K562 (cell line): ENCODE results near the gene ZNF598. TPM values are rescaled to one million over a fixed set of nuclear protein-coding genes. Genes with fewer than 3 reads are reported as not detected.

ENCODE experiments used
- RFX7 ChIP-seq: fragments of 250-450 bp; sonication (Bioruptor Pico); IDR thresholded peaks from 2 replicates; pipeline ENCODE4 v1.5.1; 2021; ENCODE audit warnings: mild to moderate bottlenecking
- polyA plus RNA-seq, 8 experiments: library from polyadenylated mRNA; depleted of rRNA in 4 of 8; stranded (reverse) in 5 of 8; unstranded in 3 of 8; fragments of >200 nt; fragmentation: Nextera tagmentation in 2 of 8; fragmentation: Illumina TruSeq in 1 of 8; extraction: Ambion mirVana in 2 of 8; extraction: Trizol in 1 of 8; gene quantifications; 2 replicates each; pipeline versions ENCODE4 v1.2.1 to v1.2.3, GENCODE V29; 2011 to 2014; ENCODE audit warnings: inconsistent platforms in 1 of 8, missing spikeins in 1 of 8
- total RNA-seq, 7 experiments: library from RNA; depleted of rRNA in 6 of 7; stranded (reverse); fragments of >200 nt in 6 of 7; fragmentation: Illumina TruSeq in 2 of 7; extraction: Trizol in 2 of 7; gene quantifications; 2 replicates each; pipeline versions ENCODE4 v1.2.1 to v1.2.3, GENCODE V29; 2011 to 2021; ENCODE audit warnings: low replicate concordance in 1 of 7
- TF ChIP-seq, protein P1 (sequence below), 2 experiments: fragments of 450-650 bp in 1 of 2; sonication (generic) in 1 of 2; formaldehyde crosslinking in 1 of 2; IDR thresholded peaks; 2 replicates each; pipeline versions ENCODE4 v1.7.1 to v1.9.0; 2016 to 2022; ENCODE audit warnings: inconsistent platforms in 1 of 2, mild to moderate bottlenecking in 1 of 2, missing genetic modification reagents in 1 of 2
- TF ChIP-seq, protein P2 (sequence below): fragments of 450-650 bp; IDR thresholded peaks from 2 replicates; pipeline ENCODE4 v1.6.1; 2018; ENCODE audit not compliant: partially characterized antibody

The ZNF598 gene
- total and polyA plus RNA-seq, 9 of the 15 experiments (the other 6 are each of a cell fraction or from before 2014, with no cell fraction given), result 0.11 to 115 (median 29.6) TPM

DNA sequence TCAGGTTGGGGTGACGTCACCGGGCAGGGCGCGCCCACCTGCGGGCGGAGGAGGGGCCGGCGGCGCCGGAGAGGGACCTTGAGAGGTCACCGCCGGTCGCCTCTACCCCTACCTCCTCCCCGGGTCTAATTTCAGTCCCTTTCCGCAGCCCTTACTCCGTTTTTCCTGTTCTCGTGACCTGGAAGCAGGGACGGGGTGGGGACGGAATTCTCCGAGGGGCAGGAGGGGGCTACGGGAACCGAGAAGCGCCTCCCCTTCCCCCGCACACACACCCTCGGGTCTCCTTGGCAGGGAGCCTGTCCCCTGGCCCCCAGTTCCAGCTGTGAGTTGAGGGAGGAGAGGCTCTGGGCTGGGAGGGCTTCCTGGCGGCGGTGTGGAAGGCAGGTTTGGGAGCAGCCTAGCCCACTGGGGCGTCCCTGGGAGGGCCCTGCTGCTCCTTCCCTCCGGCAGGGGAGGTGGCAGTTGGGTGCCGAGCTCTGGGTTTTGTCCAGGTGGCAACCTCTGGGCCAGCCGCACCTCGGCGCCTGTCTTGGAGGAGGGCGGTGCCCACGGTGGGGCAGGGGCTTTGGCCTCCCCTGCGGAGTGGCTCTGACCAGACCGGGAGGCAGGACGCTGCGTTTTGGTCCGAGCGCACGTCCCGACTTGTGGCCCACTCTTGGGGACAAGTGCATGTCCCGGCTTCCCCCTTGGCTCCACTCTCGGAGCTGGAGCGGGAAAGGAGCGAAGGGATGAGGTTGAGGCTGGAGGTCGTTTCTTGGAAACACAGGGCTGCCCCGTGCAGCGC lies 19.1 kb downstream of the ZNF598 start (continued):
- TF ChIP-seq, protein P1, sequence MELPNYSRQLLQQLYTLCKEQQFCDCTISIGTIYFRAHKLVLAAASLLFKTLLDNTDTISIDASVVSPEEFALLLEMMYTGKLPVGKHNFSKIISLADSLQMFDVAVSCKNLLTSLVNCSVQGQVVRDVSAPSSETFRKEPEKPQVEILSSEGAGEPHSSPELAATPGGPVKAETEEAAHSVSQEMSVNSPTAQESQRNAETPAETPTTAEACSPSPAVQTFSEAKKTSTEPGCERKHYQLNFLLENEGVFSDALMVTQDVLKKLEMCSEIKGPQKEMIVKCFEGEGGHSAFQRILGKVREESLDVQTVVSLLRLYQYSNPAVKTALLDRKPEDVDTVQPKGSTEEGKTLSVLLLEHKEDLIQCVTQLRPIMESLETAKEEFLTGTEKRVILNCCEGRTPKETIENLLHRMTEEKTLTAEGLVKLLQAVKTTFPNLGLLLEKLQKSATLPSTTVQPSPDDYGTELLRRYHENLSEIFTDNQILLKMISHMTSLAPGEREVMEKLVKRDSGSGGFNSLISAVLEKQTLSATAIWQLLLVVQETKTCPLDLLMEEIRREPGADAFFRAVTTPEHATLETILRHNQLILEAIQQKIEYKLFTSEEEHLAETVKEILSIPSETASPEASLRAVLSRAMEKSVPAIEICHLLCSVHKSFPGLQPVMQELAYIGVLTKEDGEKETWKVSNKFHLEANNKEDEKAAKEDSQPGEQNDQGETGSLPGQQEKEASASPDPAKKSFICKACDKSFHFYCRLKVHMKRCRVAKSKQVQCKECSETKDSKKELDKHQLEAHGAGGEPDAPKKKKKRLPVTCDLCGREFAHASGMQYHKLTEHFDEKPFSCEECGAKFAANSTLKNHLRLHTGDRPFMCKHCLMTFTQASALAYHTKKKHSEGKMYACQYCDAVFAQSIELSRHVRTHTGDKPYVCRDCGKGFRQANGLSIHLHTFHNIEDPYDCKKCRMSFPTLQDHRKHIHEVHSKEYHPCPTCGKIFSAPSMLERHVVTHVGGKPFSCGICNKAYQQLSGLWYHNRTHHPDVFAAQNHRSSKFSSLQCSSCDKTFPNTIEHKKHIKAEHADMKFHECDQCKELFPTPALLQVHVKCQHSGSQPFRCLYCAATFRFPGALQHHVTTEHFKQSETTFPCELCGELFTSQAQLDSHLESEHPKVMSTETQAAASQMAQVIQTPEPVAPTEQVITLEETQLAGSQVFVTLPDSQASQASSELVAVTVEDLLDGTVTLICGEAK (IDR thresholded peaks at IDR 0.05), result 0 out of 2 replicates have a peak, but pooled peaks have one; percentile 23
- TF ChIP-seq, protein P1 (CRISPR knock-in tag; IDR thresholded peaks at IDR 0.05), result no peak
- TF ChIP-seq RFX7 (CRISPR knock-in tag), result no peak
- TF ChIP-seq, protein P2, sequence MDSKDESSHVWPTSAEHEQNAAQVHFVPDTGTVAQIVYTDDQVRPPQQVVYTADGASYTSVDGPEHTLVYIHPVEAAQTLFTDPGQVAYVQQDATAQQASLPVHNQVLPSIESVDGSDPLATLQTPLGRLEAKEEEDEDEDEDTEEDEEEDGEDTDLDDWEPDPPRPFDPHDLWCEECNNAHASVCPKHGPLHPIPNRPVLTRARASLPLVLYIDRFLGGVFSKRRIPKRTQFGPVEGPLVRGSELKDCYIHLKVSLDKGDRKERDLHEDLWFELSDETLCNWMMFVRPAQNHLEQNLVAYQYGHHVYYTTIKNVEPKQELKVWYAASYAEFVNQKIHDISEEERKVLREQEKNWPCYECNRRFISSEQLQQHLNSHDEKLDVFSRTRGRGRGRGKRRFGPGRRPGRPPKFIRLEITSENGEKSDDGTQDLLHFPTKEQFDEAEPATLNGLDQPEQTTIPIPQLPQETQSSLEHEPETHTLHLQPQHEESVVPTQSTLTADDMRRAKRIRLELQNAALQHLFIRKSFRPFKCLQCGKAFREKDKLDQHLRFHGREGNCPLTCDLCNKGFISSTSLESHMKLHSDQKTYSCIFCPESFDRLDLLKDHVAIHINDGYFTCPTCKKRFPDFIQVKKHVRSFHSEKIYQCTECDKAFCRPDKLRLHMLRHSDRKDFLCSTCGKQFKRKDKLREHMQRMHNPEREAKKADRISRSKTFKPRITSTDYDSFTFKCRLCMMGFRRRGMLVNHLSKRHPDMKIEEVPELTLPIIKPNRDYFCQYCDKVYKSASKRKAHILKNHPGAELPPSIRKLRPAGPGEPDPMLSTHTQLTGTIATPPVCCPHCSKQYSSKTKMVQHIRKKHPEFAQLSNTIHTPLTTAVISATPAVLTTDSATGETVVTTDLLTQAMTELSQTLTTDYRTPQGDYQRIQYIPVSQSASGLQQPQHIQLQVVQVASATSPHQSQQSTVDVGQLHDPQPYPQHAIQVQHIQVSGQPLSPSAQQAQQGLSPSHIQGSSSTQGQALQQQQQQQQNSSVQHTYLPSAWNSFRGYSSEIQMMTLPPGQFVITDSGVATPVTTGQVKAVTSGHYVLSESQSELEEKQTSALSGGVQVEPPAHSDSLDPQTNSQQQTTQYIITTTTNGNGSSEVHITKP, result peak; percentile 88
